Measurements from ENCODE around the gene ALOX15B. TPM values are rescaled to one million over a fixed set of nuclear protein-coding genes. Genes with fewer than 3 reads are reported as not detected.

The ALOX15B gene
- total and polyA plus RNA-seq, 2 of the 13 experiments (the other 11 are each of a cell fraction or from before 2014, with no cell fraction given) = not detected

DNA sequence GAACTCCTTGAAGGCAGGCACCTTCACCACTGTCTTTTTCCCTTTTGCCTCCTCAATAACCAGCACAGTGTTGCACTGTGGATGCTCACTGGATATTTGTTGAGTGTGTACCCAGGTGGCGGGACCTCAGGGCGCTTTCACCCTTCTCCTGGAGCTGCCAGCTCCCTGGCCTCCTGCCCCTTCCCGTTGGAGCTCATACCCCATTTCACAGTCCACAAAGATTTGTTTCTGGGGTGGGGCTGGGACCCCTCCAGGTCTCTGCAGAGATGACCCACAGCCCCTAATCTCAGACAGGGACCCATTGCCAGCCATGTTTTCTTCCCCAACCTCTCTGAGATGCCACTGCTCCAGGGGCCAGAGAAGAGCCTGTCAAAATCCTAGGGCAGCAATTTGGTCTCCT, 36.2 kb downstream of the ALOX15B start:
- TF ChIP-seq TEAD3 (CRISPR knock-in tag; optimal IDR thresholded peaks at IDR 0.05; ENCODE audit: borderline replicate concordance) = no peak
- TF ChIP-seq GATA4 (IDR thresholded peaks at IDR 0.05; ENCODE audit: borderline replicate concordance, low read depth) = no peak
- TF ChIP-seq, protein P1, sequence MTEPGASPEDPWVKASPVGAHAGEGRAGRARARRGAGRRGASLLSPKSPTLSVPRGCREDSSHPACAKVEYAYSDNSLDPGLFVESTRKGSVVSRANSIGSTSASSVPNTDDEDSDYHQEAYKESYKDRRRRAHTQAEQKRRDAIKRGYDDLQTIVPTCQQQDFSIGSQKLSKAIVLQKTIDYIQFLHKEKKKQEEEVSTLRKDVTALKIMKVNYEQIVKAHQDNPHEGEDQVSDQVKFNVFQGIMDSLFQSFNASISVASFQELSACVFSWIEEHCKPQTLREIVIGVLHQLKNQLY (CRISPR knock-in tag; IDR thresholded peaks at IDR 0.05) = no peak
- TF ChIP-seq, protein P2, sequence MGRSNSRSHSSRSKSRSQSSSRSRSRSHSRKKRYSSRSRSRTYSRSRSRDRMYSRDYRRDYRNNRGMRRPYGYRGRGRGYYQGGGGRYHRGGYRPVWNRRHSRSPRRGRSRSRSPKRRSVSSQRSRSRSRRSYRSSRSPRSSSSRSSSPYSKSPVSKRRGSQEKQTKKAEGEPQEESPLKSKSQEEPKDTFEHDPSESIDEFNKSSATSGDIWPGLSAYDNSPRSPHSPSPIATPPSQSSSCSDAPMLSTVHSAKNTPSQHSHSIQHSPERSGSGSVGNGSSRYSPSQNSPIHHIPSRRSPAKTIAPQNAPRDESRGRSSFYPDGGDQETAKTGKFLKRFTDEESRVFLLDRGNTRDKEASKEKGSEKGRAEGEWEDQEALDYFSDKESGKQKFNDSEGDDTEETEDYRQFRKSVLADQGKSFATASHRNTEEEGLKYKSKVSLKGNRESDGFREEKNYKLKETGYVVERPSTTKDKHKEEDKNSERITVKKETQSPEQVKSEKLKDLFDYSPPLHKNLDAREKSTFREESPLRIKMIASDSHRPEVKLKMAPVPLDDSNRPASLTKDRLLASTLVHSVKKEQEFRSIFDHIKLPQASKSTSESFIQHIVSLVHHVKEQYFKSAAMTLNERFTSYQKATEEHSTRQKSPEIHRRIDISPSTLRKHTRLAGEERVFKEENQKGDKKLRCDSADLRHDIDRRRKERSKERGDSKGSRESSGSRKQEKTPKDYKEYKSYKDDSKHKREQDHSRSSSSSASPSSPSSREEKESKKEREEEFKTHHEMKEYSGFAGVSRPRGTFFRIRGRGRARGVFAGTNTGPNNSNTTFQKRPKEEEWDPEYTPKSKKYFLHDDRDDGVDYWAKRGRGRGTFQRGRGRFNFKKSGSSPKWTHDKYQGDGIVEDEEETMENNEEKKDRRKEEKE (IDR thresholded peaks at IDR 0.05) = no peak
- no peak for TF ChIP-seq SIN3A (IDR thresholded peaks at IDR 0.05; ENCODE audit: borderline replicate concordance, low read depth, low read length)
- Histone ChIP-seq H3K4me2 (ENCODE audit: low read depth, low read length) (no peak overlapping the region), H3K9me3 (ENCODE audit: low read length) (no peaks in the 10 kb centered on the region), H3K79me2 (ENCODE audit: insufficient read depth, low read length) (no peaks in the 10 kb centered on the region), H3K36me3 (replicated peaks in 1 of 2; ENCODE audit: control insufficient read depth in 1 of 2, insufficient read depth in 2 of 2, low read length in 2 of 2) (no peaks in the 10 kb centered on the region), H3K27me3 (ENCODE audit: control insufficient read depth in 1 of 2, insufficient read depth in 2 of 2, low read length in 2 of 2) (peaks cover 26 to 84% of the 10 kb centered on the region in 2 experiments), H3K4me1 (ENCODE audit: insufficient read depth, low read length) (peaks cover 13% of the 10 kb centered on the region), H4K20me1 (ENCODE audit: insufficient read depth, low read length) (peaks cover 6% of the 10 kb centered on the region; the same call in 1 of the 2 replicates), H2AFZ (ENCODE audit: low read length) (no peak overlapping the region), H3K27ac (ENCODE audit: extremely low read length, insufficient read depth, low read length) (no peak overlapping the region), H3K4me3 (replicated peaks in 1 of 3; ENCODE audit: insufficient read depth in 1 of 3, low read depth in 2 of 3, low read length in 3 of 3) (no peak overlapping the region), H3K9ac (ENCODE audit: insufficient read depth, low read depth, low read length) (no peak overlapping the region)
- no peak for ATAC-seq
- no peak for FAIRE-seq
- DNase-seq (ENCODE audit: low spot score) = no peak
- 53% methylated on average over 3 of the region's 3 CpGs for WGBS (ENCODE audit: low lambda C conversion rate)
- ChIA-PET CTCF (ENCODE audit: low intra/inter-chr PET ratio, low total read pairs) (no interaction called here), POLR2A (no interaction called here)
- in situ Hi-C loops (cut with HindIII; ENCODE audit: extremely low pct_ligation_motif_present, low pct_unique_long_range_greater_than_20kb) (no loop called here), intact Hi-C loops (cut with micrococcal nuclease; ENCODE audit: unreplicated experiment) (no loop called here)
- no TSS peak for BruUV-seq (replicated peaks)
